Measurements from ENCODE around the gene CACNA1H.
A peak's percentile ranks its signal among the peaks of the same experiment; 100 is the strongest.

Gene CACNA1H

DNA sequence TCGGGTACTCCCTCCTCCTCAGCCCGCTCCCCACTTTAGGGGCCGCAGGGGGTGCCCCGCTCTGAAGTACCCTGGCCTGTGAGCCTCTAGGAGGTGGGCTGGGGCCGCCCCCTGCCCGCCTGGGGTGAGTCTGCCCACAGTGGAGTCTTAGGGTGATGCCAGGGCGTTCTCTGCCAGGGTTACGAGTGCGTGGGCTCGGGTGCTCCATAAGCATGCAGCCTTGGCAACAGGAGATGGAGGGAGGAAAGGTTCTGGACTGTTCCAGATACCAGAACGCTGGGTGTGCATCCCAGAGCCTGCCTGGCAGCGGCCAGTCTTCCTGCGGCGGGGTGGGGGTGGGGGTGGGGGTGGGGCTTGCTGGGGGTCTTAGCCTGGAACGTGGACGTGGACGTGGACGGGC lies 15.9 kb downstream of the CACNA1H start:
- intact Hi-C loops (cut with DNase I), result no loop called here
- DNase-seq, result peak in 7 of 42 donors; percentile 35 to 77 (median 61)

DNA sequence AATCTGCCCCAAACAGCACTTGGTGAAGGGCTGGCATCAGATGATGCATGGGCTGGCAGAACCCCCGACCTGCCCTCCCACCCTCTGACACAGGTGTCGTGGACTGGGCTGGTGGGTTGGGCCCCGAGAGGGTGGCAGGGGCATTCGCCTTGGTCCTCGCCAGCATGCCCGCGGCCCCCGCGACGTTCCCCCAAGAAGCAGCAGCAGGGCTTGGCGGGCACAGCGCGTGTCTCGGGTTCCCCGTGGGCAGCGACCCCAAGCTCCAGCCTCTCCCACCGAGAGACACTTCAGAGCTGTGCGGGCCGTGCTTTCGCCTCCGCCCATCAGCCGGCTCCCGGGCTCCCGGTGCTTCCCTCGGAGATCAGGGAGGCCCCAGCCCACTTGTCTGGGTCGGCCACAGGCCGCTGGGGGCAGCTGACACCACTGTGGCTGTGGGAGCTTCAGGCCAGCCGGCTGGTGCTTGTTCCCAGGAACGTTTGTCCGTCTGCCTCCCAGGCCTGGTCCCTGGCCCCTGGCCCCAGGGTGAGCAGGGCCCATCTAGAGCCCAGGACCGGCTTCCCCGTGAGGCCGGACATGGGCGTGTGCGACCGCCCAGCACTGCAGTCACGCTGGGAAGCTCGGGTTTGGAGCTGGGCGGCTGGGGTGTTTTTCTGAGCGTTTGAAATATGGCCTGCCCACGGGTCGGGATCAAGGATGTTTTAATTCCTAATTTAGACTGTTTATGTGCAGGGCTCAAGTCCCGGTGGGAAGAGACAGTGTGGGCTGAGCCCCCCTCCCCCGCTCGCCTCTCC lies 16.6 kb downstream of the CACNA1H start:
- intact Hi-C loops (cut with DNase I), result no loop called here
- DNase-seq, result no peak

DNA sequence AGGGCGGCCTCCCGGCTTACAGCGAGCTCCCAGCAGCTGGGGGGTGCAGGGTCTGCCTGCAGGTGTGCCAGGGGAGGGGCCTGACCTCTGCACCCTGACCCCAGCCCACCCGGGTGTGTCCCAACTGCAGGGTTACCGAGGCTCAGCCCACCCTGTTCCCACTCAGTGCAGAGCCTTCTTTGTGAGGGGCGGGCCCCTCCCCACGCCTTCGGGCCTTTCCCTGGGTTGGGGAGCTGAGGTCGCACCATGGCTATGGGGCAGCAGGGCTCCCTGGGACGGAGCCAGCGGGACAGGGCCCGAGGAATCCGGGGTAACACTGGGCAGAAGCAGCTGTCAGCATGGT lies 17.1 kb downstream of the CACNA1H start:
- intact Hi-C loops (cut with DNase I), result no loop called here

DNA sequence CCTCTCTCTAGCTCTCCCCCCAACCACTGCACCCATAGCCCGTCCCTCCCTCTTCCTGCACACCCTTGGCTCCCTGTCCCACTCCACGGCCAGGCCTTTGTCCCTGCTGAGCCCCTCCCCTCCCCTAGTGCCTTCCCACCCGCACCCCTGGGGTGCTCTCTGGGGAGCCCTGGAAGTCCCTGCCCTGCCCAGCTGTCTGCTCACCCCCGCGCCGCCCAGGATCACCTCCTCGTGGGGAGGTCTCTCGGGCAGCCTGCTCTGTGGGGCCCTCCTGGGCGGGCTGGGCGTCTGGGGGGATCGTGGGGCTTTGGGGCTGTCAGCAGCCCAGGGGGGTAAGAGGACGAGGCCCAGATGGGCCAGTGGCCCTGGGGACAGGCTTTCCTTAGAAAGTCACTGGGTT lies 18.1 kb downstream of the CACNA1H start:
- intact Hi-C loops (cut with DNase I), result no loop called here
- no peak for DNase-seq

More for the DNA sequence above, 17.1 kb downstream of the CACNA1H start:
- no peak for DNase-seq

DNA sequence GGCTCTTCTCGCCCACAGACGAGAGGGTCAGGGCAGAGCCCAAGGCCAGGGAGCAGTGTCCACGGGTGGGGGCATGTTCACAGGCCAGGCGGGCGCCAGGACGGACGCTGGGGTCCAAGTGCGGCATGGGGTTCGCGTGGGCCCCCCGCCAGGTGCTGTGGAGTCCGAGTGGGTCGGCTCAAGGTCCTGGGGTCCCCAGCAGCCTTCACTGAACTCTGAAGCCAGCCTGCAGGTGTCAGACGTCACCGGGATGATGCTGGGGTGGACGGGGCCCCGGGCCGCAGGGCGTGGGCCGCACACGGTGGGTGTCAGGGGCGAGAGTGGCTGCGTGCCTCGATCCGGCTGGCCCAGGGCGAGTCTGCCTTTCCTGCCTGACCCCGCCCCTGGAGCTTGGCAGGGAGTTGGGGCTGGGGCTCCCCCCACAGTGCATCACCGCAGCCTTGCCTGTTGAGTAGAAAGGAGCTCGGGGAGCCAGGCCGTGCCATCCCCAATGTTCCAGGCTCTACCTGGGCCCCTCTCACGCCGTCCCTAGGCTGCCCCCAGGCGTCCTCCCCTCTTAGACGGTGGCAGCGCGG lies 19.0 kb downstream of the CACNA1H start:
- no peak for DNase-seq
- intact Hi-C loops (cut with DNase I), result no loop called here

DNA sequence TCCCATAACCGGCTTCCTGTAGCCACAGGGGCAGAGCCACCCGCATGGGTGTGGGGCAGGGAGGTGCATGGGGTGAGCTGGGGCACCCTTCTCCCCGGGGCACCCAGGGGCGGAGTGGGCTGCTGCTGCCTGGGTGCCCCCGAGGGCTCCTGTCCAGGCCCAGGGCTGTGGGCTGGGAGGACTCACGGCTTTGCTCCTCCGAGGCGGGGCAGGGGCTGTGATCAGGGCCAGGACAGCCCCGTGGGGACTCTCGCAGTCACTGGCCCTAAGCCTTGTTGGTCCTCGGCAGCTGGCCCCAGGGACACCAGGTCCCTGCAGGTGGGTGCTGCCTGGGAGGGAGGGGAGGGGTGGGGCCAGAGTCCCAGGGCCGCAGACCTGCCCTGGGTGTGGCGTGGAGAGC lies 19.7 kb downstream of the CACNA1H start:
- intact Hi-C loops (cut with DNase I), result no loop called here
- DNase-seq, result no peak

DNA sequence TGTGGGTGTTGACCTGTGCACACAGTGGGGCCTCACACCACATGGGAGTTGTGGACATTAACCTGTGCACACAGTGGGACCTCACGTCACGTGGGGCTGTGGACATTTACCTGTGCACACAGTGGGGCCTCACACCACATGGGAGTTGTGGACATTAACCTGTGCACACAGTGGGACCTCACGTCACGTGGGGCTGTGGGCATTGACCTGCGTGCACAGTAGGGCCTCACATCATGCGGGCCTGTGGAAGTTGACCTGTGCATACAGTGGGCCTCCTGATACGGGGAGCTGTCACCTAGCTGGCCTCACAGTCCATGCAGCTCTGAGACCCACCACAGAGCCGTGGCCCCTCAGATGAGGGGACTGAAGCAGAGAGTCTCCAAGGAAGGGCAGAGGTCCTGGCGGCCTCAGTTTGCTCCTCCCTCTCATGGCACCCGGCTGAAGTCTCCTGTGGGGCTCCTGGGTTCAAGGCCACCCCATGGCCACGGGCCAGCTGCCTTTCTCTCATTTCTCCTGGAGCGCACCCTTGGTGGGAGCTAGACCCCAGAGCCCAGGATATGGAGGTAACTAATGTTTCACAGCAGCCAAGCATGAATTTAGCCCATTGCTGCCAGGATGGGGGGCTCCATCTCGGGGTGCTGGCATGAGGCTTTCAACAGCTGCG lies 21.0 kb downstream of the CACNA1H start:
- no peak for DNase-seq
- intact Hi-C loops (cut with DNase I), result no loop called here

DNA sequence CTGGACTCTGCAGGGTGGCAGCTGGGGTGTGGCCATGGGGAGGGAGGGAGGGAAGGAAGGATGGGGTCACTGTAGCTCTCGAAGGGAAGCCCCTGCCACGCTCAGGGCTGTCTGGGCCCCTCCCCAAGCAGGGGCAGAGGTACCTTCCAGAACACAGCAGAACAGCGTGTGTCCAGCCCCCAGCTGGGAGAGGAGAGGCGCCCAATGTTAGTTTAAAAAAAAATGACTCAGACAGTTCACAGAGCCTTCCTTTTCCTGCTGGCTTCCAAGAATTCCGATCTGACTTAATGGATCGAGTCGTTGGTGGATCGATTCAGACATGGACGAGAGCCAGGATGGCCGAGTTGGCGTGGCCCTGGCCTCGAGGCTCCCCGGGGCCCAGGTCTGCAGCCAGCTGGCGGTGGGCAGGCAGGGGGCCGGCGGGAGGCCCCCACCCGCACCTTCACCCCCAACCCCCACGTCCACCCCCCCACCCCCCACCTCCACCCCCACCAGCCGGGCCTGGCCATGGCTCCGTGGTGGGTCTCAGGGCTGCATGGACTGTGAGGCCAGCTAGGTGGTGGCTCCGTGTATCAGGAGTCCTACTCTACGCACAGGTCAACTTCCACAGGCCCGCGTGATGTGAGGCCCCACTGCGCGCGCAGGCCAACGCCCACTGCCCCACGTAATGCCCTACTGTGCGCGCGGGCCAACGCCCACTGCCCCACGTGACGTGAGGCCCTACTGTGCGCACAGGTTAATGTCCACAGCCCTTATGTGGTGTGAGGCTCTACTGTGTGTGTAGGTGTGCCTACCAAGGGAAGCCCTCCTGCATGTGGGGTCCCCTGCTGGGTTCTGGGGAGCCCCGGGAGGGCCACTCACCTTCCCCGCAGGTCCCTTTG lies 21.8 kb downstream of the CACNA1H start:
- intact Hi-C loops (cut with DNase I), result no loop called here
- no peak for DNase-seq

DNA sequence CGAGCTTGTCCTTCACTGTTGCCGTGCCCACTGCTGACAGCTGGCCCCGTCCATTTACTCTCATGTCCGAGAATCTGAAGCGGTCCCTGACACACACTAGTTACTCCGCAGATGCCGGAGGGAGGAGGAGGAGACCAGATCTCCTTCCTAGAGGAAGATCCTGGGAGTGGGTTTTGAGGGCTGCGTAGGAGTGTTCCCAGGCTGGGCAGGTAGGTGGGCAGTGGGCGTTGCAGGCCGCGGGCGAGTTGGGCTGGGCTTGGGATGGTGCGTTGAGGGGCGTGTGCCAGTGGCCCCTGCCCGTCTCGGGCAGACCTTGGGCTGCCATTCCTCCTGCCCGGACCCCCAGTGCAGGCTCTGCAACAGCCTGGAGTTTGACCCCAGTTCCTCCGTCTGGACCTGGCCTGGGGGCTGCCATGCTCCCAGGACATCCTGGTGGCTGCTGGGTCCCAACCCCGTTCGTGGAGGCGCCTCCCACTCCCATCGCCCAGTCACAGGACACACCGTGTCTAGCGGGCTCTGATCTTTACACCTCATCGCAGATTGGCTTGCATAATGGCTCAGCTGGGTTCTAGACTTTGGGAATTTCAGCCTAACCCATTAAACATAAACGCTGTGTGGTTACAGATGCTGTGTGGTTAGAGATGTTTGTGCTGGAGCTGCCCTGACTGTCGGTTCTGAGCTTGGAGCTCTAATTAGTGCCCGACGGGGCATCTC lies 22.8 kb downstream of the CACNA1H start:
- intact Hi-C loops (cut with DNase I), result no loop called here

DNA sequence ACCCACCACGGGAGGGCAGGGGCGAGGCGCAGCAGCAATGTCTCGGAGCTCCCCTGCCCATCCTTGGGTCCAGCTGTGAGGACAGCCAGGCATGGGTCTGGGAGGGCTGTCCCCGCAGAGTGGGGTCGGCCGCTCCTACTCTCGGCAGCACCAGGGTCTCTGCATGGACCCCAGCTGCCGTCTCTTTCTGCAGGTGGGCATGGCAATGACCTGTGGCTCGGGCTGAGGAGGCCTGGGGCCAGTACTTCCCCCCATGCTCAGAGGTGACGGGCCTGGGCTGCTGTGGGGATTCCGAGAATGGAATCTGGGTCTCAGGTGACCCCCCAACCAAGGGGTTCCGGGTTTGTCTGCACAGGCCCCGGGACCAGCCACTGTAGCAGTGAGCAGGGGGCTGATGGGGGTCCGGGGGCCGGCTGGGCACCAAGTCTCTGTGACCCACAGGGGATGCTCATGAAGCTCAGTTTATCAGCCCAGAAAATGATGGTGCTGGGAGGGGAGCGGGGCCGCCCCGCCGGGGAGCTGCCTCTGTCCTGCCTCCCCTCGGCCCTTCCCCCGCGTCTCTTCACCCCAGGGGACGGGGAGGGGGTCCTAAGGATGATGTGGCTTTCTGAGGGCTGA lies 23.5 kb downstream of the CACNA1H start:
- no peak for DNase-seq

More for the DNA sequence above, 22.8 kb downstream of the CACNA1H start:
- DNase-seq, result no peak

DNA sequence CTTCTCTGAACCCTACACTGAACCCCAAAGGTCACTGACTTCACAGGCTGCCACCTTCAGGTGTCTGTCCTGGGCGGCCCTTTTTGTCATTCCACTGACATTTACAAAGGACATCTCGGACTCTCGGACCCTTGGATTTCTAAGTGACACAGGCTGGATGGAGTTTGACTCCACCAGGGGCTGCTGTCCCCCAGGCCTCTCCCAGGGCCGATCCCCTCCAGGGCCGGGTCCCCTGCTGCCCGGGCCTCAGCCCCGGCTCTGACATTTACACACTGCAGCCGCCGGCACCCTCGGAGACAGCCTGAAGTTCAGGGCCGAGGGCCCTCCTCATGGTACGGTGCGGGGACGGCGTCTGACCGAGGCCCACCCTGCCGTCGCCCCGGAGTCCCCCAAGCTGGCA lies 24.1 kb downstream of the CACNA1H start:
- no peak for DNase-seq
- intact Hi-C loops (cut with DNase I), result no loop called here

More for the DNA sequence above, 23.5 kb downstream of the CACNA1H start:
- intact Hi-C loops (cut with DNase I), result no loop called here

DNA sequence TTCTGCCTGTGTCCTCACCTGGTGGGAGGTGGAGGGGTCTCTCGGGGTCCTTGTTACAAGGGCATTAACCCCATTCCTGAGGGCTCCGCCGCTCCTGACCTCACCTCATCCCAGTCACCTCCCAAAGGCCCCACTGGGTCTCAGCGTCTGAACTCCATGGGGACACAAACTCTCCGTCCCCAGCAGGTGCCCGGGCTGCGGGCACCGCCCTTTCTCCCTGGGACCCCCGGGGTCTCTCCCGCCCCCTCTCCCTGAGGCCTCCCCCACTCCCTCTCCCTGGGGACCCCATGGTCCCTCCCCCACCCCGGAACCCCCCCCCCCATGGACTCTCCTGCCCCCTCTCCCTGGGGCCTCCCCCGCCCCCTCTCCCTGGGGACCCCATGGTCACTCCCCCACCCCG lies 24.8 kb downstream of the CACNA1H start:
- DNase-seq, result no peak
- intact Hi-C loops (cut with DNase I), result no loop called here

DNA sequence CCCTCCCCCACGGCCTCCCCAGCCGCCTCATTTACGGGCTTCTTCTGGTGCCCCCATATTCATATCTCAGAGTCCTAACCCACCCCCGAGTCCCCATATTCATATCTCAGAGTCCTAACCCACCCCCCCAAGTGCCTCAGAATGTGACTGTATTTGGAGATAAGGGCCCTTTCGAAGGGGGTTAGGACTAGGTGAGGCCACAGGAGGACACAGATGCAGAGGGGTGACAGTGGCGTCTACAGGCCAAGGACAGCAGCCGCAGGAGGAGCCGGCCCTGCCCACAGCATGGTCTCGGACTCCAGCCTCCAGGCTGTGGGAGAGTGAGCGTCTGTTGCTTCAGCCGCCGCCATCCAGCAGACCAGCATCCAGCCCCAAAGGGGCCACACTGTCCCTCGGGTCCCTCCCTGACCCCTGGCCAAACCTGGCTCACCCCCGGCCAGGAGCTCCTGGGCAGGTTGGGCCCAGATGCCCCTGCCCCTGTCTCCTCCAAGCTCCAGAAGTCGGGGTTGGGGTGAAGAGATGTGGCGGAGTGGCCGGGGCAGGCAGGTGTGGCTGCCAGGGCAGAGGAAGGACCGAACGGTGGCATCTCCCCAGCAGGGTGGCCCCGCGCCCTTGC lies 25.5 kb downstream of the CACNA1H start:
- intact Hi-C loops (cut with DNase I), result no loop called here
- DNase-seq, result no peak

DNA sequence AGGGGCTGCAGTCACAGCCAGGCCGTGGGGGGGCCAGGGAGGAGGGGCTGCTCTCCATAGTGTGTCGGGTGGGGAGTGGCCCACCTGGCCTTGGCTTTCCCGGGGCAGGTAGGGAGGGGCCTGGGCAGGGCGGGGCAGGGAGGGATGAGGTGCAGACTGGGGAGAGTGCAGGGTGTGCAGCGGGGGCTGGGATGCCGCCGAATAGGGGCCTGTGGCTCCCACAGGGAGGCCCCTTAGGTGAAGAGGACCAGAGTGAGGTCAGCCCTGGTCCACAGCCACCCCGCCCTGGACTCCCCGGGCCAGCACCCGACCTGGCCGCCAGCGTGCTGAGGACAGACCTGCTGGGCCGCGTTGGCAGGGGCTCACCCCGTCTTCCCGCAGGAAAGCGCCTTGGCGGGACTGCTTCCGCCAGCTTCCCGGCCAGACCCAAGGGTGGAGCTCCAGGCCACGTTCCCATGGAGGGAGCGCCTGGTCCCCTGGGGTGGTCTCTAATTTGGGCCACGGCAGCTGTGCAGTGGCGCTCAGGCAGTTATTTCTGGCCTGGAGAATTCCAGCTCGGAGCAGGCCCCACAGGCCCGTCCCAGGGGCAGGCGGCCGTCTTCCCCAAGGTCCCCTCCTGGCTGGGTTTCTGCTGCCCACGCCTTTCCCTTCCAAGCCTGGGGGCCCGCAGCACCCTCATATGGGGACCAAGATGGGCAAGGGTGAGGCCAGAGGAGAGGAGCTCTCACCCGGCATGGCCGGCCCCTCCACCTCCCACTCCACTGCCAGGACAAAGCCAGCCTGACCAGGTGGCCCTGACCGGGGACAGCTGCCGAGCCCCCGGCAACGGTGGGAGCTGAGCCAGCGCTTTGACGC lies 27.9 kb downstream of the CACNA1H start:
- no peak for DNase-seq
- intact Hi-C loops (cut with DNase I), result no loop called here

DNA sequence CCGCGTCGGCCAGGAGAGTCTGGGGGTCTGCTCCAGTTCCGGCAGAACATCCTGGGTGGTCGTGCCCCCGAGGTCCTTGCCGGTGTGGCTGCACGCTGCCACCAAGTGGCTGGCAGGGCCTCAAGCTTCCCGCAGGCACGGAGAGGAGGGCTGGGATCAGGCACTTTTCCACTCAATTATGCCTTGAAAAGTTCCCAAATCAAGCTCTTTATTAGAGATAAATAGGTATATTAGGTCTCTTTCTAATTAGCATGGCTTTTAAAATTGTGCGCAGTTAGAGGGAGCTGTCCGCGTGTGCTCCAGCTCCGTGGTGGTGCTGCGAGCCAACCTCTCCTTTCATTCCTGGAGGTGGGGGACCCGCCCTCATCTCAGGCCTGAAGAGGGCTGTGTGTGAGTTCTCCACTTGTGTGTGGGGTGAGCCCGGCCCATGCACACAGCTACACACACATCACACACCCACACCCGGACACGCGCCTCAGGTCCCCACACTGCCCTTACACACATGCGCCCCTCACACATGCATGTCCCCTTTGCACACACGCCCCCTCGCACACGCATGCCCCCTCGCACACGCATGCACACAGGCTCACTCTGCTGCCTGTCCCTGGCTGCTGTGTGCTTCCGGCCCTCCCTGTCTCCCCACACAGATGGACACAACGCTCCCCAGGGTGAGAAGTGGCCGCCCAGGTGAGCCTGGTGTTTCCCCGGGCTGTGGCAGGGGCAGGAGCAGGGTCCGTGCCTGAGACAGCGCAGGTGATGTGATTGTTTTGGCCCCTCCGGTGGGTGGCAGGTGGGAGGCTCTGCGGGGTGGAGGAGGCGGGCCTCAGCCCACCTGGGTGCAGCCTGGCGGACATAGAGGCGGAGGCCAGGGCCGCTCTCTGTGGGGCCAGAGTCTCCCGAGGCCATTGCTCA lies 28.8 kb downstream of the CACNA1H start:
- peak in 1 of 42 donors; percentile 52 for DNase-seq

DNA sequence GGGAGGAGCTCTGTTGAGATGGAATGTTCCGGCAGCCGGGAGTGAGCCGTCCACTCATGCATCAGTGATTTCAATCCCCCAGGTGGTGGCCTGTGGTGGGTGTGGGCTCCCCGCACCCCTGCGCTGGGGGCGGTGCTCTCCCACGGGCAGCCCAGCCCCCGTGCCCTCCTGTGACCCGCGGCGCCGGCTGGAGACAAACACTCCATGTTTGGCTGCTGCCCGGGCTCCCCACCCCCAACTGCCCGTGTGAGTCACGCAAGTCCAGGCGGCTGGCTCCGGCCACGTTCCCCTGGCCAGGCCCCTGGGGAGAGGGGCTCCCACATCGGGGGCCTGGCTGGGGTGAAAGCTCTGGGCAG lies 29.4 kb downstream of the CACNA1H start:
- intact Hi-C loops (cut with DNase I), result no loop called here
- DNase-seq, result peak in 5 of 42 donors; percentile 14 to 71 (median 43)

More for the DNA sequence above, 28.8 kb downstream of the CACNA1H start:
- intact Hi-C loops (cut with DNase I), result no loop called here

All from head of caudate nucleus (tissue), 42 donors.